WTC11 (cell line): Measurements from ENCODE around the gene DCUN1D1. TPM values are rescaled to one million over a fixed set of nuclear protein-coding genes. Genes with fewer than 3 reads are reported as not detected.

Experiments used
- ATAC-seq: fragments of 200-7000 bp; cut with Tn5 transposase; 2 replicates; pipeline ENCODE4 v1.10.0; 2021; ENCODE audit warnings: mild to moderate bottlenecking, moderate library complexity
- CTCF ChIA-PET: fragments of 300-600 bp; sonication (Branson Sonifier 250); formaldehyde crosslinking; loops from one replicate; lab custom pipeline; 2021; ENCODE audit warnings: antibody characterized with exemption; lab: Charles Lee
- POLR2A ChIA-PET: fragments of 350-600 bp; sonication (Branson Sonifier 250); formaldehyde crosslinking; loops from one replicate; lab custom pipeline; 2021; ENCODE audit warnings: antibody characterized with exemption; lab: Charles Lee
- DNase-seq: peaks from one replicate; pipeline ENCODE4 v3.0.0; 2021; ENCODE audit warnings: low spot score
- H3K27ac Mint-ChIP-seq: 2 replicates; pipeline ENCODE4 v1.8.0; 2021; ENCODE audit warnings: mixed read lengths
- H3K27me3 Mint-ChIP-seq: 2 replicates; pipeline ENCODE4 v1.8.0; 2021; ENCODE audit warnings: low read depth, mild to moderate bottlenecking, moderate library complexity, mixed read lengths
- H3K36me3 Mint-ChIP-seq: 2 replicates; pipeline ENCODE4 v1.8.0; 2021; ENCODE audit warnings: mixed read lengths
- H3K4me1 Mint-ChIP-seq: 2 replicates; pipeline ENCODE4 v1.8.0; 2022; ENCODE audit warnings: mixed read lengths
- H3K4me3 Mint-ChIP-seq: 2 replicates; pipeline ENCODE4 v1.8.0; 2021; ENCODE audit warnings: mild to moderate bottlenecking, moderate library complexity, mixed read lengths
- H3K9me3 Mint-ChIP-seq: 2 replicates; pipeline ENCODE4 v1.8.0; 2021; ENCODE audit warnings: mixed read lengths
- CBFB ChIP-seq: sonication (generic); formaldehyde crosslinking; IDR thresholded peaks from 2 replicates; pipeline ENCODE4 v1.8.1; 2022; ENCODE audit warnings: mild to moderate bottlenecking, low read depth, missing genetic modification reagents
- CREM ChIP-seq: sonication (generic); formaldehyde crosslinking; IDR thresholded peaks from 2 replicates; pipeline ENCODE4 v1.8.1; 2022; ENCODE audit warnings: mild to moderate bottlenecking, missing genetic modification reagents, moderate library complexity
- ETV6 ChIP-seq: sonication (generic); formaldehyde crosslinking; IDR thresholded peaks from 2 replicates; pipeline ENCODE4 v1.8.1; 2022; ENCODE audit warnings: mild to moderate bottlenecking, missing genetic modification reagents
- FOXK1 ChIP-seq: sonication (generic); formaldehyde crosslinking; IDR thresholded peaks from 2 replicates; pipeline ENCODE4 v1.8.0; 2022; ENCODE audit warnings: mild to moderate bottlenecking, moderate library complexity, missing genetic modification reagents
- JAZF1 ChIP-seq: fragments of 250-450 bp; sonication (Bioruptor Pico); IDR thresholded peaks from 2 replicates; pipeline ENCODE4 v1.9.0; 2021; ENCODE audit warnings: moderate library complexity, mild to moderate bottlenecking, inconsistent platforms
- JUN ChIP-seq: sonication (generic); formaldehyde crosslinking; IDR thresholded peaks from 2 replicates; pipeline ENCODE4 v1.8.0; 2023; ENCODE audit warnings: mild to moderate bottlenecking, missing genetic modification reagents
- KAT7 ChIP-seq: sonication (generic); formaldehyde crosslinking; IDR thresholded peaks from 2 replicates; pipeline ENCODE4 v1.8.1; 2023; ENCODE audit warnings: missing genetic modification reagents, mild to moderate bottlenecking, borderline replicate concordance
- NFATC4 ChIP-seq: fragments of 250-450 bp; sonication (Bioruptor Pico); IDR thresholded peaks from 2 replicates; pipeline ENCODE4 v1.9.0; 2021; ENCODE audit warnings: mild to moderate bottlenecking
- NR1H2 ChIP-seq: sonication (generic); formaldehyde crosslinking; IDR thresholded peaks from 2 replicates; pipeline ENCODE4 v1.9.0; 2021; ENCODE audit warnings: mild to moderate bottlenecking, moderate library complexity, missing genetic modification reagents
- SMAD3 ChIP-seq: sonication (generic); formaldehyde crosslinking; IDR thresholded peaks from 2 replicates; pipeline ENCODE4 v1.8.0; 2022; ENCODE audit warnings: missing genetic modification reagents, mild to moderate bottlenecking, borderline replicate concordance
- SMAD4 ChIP-seq: sonication (generic); formaldehyde crosslinking; IDR thresholded peaks from 2 replicates; pipeline ENCODE4 v1.8.0; 2022; ENCODE audit warnings: mild to moderate bottlenecking, missing genetic modification reagents
- TEAD1 ChIP-seq: sonication (generic); formaldehyde crosslinking; IDR thresholded peaks from 2 replicates; pipeline ENCODE4 v1.8.0; 2022; ENCODE audit warnings: mild to moderate bottlenecking, missing genetic modification reagents
- ZNF416 ChIP-seq: fragments of 250-450 bp; sonication (Bioruptor Pico); IDR thresholded peaks from 2 replicates; pipeline ENCODE4 v1.9.0; 2021; ENCODE audit warnings: mild to moderate bottlenecking, inconsistent platforms
- ZNF423 ChIP-seq: fragments of 250-450 bp; sonication (Bioruptor Pico); IDR thresholded peaks from 2 replicates; pipeline ENCODE4 v2.1.2; 2022; ENCODE audit warnings: mild to moderate bottlenecking, moderate library complexity
- total RNA-seq: library from RNA; stranded (reverse); gene quantifications from 3 replicates; pipeline ENCODE4 v1.2.3, GENCODE V29; 2021
- TF ChIP-seq, protein P1 (sequence below): sonication (generic); formaldehyde crosslinking; IDR thresholded peaks from 2 replicates; pipeline ENCODE4 v1.8.0; 2022; ENCODE audit warnings: mild to moderate bottlenecking, missing genetic modification reagents
- TF ChIP-seq, protein P2 (sequence below): sonication (generic); formaldehyde crosslinking; IDR thresholded peaks from 2 replicates; pipeline ENCODE4 v1.8.1; 2023; ENCODE audit warnings: mild to moderate bottlenecking, missing genetic modification reagents, borderline replicate concordance
- TF ChIP-seq, protein P3 (sequence below): fragments of 250-450 bp; sonication (Bioruptor Pico); IDR thresholded peaks from 2 replicates; pipeline ENCODE4 v2.1.2; 2022; ENCODE audit warnings: mild to moderate bottlenecking, moderate library complexity
- TF ChIP-seq, protein P4 (sequence below): sonication (generic); formaldehyde crosslinking; IDR thresholded peaks from 2 replicates; pipeline ENCODE4 v1.8.1; 2022; ENCODE audit warnings: missing genetic modification reagents, borderline replicate concordance
- TF ChIP-seq, protein P5 (sequence below): fragments of 250-450 bp; sonication (Bioruptor Pico); conservative IDR thresholded peaks from 2 replicates; pipeline ENCODE4 v1.9.0; 2021; ENCODE audit warnings: mild to moderate bottlenecking

Gene DCUN1D1
- total RNA-seq, 1 experiment from 2014 or later, result 64.5 TPM

DNA sequence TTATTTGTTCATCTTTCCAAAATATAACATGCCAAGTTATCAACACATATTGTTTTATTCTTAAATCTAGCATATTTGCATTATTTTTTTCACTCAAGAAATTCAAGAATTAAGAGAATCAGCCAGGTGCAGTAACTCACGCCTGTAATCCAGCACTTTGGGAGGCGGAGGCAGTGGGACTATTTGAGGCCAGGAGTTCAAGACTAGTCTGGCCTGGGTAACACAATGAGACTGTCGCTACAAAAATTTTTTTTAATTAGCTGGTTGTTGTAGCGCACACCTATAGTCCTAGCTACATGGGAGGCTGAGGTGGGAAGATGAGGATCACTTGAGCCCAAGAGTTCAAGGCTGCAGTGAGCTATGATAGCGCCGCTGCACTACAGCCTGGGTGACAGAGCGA lies 10.5 kb downstream of the DCUN1D1 start:
- POLR2A ChIA-PET, result no interaction called here

DNA sequence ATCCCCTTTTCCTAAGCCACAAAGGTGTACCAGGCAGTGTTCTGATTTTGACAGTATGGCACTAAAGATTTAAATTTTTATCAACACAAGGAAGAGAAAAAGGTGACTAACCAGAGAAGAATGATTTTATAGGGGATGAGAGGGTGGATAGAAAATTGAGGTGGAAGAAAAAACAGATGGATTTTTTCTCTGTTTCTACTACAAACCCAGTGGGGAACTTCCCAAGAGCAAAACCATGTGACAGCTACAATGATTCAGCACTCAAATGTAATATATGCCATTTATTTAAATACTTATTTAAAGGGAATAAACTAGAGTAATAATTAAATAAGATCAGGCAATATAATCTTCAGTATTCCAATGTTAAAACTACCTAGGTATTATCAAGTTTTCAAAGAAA lies 11.1 kb downstream of the DCUN1D1 start:
- CTCF ChIA-PET, result interaction anchor here (0.7 to 1.6 kb wide), 2 partner anchors 14 to 255 kb away, joined by 3 read pairs; no protein-coding TSS in a partner anchor
- Mint-ChIP-seq H3K27ac (peak overlapping the region; percentile 50; the same call in 1 of the 2 replicates), H3K4me3 (no peak overlapping the region), H3K9me3 (no peaks in the 10 kb centered on the region), H3K4me1 (peaks cover 50% of the 10 kb centered on the region)
- ATAC-seq (no peak), DNase-seq (no peak)
- POLR2A ChIA-PET, result no interaction called here
- TF ChIP-seq CREM (CRISPR knock-in tag), result no peak
- no peak for TF ChIP-seq ZNF416 (CRISPR knock-in tag)
- TF ChIP-seq, protein P1, sequence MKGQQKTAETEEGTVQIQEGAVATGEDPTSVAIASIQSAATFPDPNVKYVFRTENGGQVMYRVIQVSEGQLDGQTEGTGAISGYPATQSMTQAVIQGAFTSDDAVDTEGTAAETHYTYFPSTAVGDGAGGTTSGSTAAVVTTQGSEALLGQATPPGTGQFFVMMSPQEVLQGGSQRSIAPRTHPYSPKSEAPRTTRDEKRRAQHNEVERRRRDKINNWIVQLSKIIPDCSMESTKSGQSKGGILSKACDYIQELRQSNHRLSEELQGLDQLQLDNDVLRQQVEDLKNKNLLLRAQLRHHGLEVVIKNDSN (CRISPR knock-in tag), result no peak
- TF ChIP-seq, all 79 proteins: peak for 0
- Mint-ChIP-seq H3K36me3 (peaks cover 8% of the 10 kb centered on the region), H3K27me3 (no peaks in the 10 kb centered on the region)

More for the DNA sequence above, 10.5 kb downstream of the DCUN1D1 start:
- H3K9me3 Mint-ChIP-seq, result no peaks in the 10 kb centered on the region
- DNase-seq (no peak), ATAC-seq (no peak)
- no peak overlapping the region for H3K4me3 Mint-ChIP-seq
- H3K27ac Mint-ChIP-seq, result no peak overlapping the region
- CTCF ChIA-PET, result interaction anchor here (1.4 to 1.8 kb wide), 3 partner anchors 65 to 256 kb away, joined by 3 to 4 read pairs (median 3); no protein-coding TSS in a partner anchor
- no peaks in the 10 kb centered on the region for H3K27me3 Mint-ChIP-seq
- H3K4me1 Mint-ChIP-seq, result peaks cover 50% of the 10 kb centered on the region
- TF ChIP-seq NFATC4 (CRISPR knock-in tag), result no peak
- TF ChIP-seq, protein P2, sequence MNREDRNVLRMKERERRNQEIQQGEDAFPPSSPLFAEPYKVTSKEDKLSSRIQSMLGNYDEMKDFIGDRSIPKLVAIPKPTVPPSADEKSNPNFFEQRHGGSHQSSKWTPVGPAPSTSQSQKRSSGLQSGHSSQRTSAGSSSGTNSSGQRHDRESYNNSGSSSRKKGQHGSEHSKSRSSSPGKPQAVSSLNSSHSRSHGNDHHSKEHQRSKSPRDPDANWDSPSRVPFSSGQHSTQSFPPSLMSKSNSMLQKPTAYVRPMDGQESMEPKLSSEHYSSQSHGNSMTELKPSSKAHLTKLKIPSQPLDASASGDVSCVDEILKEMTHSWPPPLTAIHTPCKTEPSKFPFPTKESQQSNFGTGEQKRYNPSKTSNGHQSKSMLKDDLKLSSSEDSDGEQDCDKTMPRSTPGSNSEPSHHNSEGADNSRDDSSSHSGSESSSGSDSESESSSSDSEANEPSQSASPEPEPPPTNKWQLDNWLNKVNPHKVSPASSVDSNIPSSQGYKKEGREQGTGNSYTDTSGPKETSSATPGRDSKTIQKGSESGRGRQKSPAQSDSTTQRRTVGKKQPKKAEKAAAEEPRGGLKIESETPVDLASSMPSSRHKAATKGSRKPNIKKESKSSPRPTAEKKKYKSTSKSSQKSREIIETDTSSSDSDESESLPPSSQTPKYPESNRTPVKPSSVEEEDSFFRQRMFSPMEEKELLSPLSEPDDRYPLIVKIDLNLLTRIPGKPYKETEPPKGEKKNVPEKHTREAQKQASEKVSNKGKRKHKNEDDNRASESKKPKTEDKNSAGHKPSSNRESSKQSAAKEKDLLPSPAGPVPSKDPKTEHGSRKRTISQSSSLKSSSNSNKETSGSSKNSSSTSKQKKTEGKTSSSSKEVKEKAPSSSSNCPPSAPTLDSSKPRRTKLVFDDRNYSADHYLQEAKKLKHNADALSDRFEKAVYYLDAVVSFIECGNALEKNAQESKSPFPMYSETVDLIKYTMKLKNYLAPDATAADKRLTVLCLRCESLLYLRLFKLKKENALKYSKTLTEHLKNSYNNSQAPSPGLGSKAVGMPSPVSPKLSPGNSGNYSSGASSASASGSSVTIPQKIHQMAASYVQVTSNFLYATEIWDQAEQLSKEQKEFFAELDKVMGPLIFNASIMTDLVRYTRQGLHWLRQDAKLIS (CRISPR knock-in tag), result no peak
- no peak for TF ChIP-seq CBFB (CRISPR knock-in tag)
- TF ChIP-seq, protein P3, sequence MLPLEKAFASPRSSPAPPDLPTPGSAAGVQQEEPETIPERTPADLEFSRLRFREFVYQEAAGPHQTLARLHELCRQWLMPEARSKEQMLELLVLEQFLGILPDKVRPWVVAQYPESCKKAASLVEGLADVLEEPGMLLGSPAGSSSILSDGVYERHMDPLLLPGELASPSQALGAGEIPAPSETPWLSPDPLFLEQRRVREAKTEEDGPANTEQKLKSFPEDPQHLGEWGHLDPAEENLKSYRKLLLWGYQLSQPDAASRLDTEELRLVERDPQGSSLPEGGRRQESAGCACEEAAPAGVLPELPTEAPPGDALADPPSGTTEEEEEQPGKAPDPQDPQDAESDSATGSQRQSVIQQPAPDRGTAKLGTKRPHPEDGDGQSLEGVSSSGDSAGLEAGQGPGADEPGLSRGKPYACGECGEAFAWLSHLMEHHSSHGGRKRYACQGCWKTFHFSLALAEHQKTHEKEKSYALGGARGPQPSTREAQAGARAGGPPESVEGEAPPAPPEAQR, result no peak
- TF ChIP-seq ETV6 (CRISPR knock-in tag), result no peak
- TF ChIP-seq KAT7 (CRISPR knock-in tag), result no peak
- no peak for TF ChIP-seq NR1H2 (CRISPR knock-in tag)
- no peak for TF ChIP-seq ZNF423 (CRISPR knock-in tag)
- no peak for TF ChIP-seq FOXK1
- no peak for TF ChIP-seq TEAD1
- TF ChIP-seq, protein P4, sequence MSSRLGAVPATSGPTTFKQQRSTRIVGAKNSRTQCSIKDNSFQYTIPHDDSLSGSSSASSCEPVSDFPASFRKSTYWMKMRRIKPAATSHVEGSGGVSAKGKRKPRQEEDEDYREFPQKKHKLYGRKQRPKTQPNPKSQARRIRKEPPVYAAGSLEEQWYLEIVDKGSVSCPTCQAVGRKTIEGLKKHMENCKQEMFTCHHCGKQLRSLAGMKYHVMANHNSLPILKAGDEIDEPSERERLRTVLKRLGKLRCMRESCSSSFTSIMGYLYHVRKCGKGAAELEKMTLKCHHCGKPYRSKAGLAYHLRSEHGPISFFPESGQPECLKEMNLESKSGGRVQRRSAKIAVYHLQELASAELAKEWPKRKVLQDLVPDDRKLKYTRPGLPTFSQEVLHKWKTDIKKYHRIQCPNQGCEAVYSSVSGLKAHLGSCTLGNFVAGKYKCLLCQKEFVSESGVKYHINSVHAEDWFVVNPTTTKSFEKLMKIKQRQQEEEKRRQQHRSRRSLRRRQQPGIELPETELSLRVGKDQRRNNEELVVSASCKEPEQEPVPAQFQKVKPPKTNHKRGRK, result no peak
- TF ChIP-seq JAZF1 (CRISPR knock-in tag), result no peak
- TF ChIP-seq SMAD3 (CRISPR knock-in tag), result no peak
- TF ChIP-seq, protein P5, sequence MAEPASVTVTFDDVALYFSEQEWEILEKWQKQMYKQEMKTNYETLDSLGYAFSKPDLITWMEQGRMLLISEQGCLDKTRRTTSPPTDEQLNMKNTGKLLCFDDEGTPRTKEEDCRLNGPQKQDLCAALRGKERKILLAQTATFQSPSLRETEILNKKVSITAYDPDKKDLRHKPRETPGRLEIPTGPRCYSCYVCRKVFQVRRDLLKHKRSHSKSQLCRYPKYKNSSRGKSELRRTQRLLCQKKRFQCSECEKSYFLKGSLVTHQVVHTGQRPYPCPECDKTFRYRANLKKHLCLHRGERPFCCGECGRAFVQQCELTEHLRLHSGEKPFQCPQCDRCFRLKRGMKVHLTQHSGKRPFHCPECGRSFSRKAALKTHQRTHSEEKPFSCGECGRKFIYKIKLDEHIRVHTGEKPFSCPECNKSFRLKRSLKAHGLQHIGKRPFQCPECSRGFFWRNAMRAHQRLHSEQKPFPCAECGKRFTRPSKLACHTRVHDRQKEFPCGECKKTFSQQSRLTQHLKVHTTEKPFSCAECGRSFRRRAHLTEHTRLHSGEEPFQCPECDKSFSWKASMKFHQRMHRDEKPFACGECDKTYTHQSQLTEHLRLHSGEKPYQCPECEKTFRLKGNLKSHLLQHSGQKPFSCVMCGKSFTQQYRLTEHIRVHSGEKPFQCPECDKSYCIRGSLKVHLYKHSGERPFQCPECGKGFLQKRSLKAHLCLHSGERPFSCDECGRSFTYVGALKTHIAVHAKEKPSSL, result no peak
- TF ChIP-seq SMAD4 (CRISPR knock-in tag), result no peak
- no peak for TF ChIP-seq JUN (CRISPR knock-in tag)
- peaks cover 5% of the 10 kb centered on the region for H3K36me3 Mint-ChIP-seq
